ENCODE results near the gene ALDH3B1.

ALDH3B1 gene

DNA sequence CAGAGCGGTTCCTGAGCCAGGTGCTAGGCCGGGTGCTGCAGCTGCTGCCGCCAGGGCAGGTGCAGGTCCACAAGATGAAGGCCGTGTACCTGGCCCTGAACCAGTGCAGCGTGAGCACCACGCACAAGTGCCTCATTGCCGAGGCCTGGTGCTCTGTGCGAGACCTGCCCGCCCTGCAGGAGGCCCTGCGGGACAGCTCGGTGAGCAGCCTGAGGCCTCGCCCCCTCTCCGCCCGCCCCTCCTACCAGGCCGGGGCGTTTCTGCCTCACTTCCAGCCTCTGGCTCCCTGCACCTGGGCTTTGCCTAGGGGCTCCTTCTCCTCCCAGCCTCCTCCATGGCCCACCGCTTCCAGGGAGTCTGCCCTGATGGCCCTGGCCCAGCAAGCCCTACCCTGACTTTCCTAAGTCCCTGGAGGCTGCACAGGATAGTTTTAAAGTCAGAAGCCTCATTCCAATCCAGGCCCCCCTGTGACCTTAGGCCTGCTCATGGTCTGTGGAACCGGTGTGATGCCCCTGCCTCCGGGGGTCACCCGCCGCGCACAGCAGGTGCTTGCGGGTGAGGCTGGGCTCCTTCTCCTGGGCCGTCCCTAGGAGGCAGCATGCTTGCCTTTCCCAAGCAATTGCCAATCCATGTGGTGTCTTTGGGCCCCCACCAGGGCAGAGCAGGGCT is 34.2 kb downstream of the ALDH3B1 start:
- no peaks in the 10 kb centered on the region for H3K36me3 ChIP-seq (ENCODE audit: control insufficient read depth, low read depth, low read length)
- peaks cover 2% of the 10 kb centered on the region for H3K4me1 ChIP-seq (ENCODE audit: control insufficient read depth, low read depth, low read length)
- no peak overlapping the region for H3K9ac ChIP-seq (ENCODE audit: low read length)
- no peaks in the 10 kb centered on the region for H3K27me3 ChIP-seq (ENCODE audit: control insufficient read depth, insufficient read depth, low read length)
- H3K4me3 ChIP-seq (ENCODE audit: low read length): no peak overlapping the region
- H3K27ac ChIP-seq (ENCODE audit: low read length): no peak overlapping the region
- no peaks in the 10 kb centered on the region for H3K9me3 ChIP-seq (ENCODE audit: control insufficient read depth, low read depth, low read length)

DNA sequence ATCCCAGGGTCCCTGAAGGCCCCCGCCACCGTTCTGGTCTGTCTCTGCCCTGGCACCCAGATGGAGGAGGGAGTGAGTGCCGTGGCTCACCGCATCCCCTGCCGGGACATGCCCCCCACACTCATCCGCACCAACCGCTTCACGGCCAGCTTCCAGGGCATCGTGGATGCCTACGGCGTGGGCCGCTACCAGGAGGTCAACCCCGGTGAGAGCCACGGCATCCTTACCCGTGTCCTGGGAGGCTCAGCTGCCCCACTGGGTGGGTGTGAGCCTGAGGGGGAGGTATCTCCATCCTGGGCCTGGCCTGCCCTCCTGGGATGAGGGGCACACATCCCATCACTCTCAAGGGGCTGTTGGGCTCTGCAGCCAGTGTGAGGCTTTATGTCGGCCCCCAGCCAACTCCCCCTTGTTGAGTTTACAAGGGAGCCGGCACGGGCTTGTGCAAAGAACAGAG is 34.8 kb downstream of the ALDH3B1 start:
- Histone ChIP-seq H3K9ac (ENCODE audit: low read length) (no peak overlapping the region), H3K36me3 (ENCODE audit: control insufficient read depth, low read depth, low read length) (no peaks in the 10 kb centered on the region), H3K27me3 (ENCODE audit: control insufficient read depth, insufficient read depth, low read length) (no peaks in the 10 kb centered on the region), H3K27ac (ENCODE audit: low read length) (no peak overlapping the region), H3K4me1 (ENCODE audit: control insufficient read depth, low read depth, low read length) (peaks cover 2% of the 10 kb centered on the region), H3K4me3 (ENCODE audit: low read length) (no peak overlapping the region), H3K9me3 (ENCODE audit: control insufficient read depth, low read depth, low read length) (no peaks in the 10 kb centered on the region)

DNA sequence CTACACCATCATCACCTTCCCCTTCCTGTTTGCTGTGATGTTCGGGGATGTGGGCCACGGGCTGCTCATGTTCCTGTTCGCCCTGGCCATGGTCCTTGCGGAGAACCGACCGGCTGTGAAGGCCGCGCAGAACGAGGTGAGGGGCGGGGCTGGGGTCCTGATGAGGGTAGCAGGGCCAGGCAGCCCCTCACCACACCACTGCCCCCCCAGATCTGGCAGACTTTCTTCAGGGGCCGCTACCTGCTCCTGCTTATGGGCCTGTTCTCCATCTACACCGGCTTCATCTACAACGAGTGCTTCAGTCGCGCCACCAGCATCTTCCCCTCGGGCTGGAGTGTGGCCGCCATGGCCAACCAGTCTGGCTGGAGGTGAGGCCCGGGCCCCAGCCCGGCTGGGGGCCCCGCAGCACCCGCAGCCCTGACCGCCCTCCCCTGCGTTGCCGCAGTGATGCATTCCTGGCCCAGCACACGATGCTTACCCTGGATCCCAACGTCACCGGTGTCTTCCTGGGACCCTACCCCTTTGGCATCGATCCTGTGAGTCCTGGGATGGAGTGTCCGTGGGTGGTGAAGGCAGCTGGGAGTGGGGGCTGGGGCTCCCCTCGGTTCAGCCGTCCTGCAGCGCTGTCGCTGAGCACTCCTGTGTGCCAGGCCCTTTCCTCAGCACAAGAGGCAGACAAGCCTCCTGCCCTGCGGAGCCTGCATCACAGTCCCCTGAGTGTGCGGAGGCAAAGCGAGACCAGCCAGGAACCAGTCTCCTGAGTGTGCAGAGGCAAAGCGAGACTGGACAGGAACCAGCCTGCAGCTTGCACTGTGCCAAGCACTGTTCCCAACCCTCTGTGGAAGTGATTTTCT is 37.5 kb downstream of the ALDH3B1 start:
- Histone ChIP-seq H3K36me3 (ENCODE audit: control insufficient read depth, low read depth, low read length) (no peaks in the 10 kb centered on the region), H3K9ac (ENCODE audit: low read length) (no peak overlapping the region), H3K27me3 (ENCODE audit: control insufficient read depth, insufficient read depth, low read length) (no peaks in the 10 kb centered on the region), H3K27ac (ENCODE audit: low read length) (no peak overlapping the region), H3K9me3 (ENCODE audit: control insufficient read depth, low read depth, low read length) (no peaks in the 10 kb centered on the region), H3K4me1 (ENCODE audit: control insufficient read depth, low read depth, low read length) (no peaks in the 10 kb centered on the region), H3K4me3 (ENCODE audit: low read length) (no peak overlapping the region)

DNA sequence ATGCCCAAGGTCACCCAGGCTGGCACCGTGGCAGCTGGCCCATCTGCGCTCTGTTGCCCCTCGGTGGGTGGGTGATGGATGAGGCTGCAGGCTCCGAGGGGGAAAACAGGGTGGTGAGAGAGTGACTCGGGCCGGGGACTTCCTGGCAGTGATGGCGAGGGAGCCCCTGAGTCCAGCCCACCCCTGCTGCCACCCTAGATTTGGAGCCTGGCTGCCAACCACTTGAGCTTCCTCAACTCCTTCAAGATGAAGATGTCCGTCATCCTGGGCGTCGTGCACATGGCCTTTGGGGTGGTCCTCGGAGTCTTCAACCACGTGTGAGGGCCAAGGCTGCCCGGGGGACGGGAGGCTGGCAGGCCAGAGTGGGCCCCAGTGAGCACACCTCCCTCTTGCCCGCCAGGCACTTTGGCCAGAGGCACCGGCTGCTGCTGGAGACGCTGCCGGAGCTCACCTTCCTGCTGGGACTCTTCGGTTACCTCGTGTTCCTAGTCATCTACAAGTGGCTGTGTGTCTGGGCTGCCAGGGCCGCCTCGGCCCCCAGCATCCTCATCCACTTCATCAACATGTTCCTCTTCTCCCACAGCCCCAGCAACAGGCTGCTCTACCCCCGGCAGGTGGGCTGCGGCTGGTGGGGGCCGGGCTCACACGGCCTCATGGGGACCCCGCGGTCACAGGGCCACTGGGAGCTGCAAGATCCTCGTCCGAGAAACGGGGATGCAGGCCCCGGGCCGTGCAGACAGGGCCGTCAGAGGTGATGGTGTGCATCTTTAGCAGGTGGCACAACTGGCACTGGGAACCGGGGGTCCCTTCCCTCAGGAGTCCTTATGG is 38.8 kb downstream of the ALDH3B1 start:
- H3K27ac ChIP-seq (ENCODE audit: low read length): no peak overlapping the region
- H3K9ac ChIP-seq (ENCODE audit: low read length): no peak overlapping the region
- no peaks in the 10 kb centered on the region for H3K4me1 ChIP-seq (ENCODE audit: control insufficient read depth, low read depth, low read length)
- H3K27me3 ChIP-seq (ENCODE audit: control insufficient read depth, insufficient read depth, low read length): no peaks in the 10 kb centered on the region
- no peaks in the 10 kb centered on the region for H3K36me3 ChIP-seq (ENCODE audit: control insufficient read depth, low read depth, low read length)
- H3K4me3 ChIP-seq (ENCODE audit: low read length): no peak overlapping the region
- H3K9me3 ChIP-seq (ENCODE audit: control insufficient read depth, low read depth, low read length): no peaks in the 10 kb centered on the region

DNA sequence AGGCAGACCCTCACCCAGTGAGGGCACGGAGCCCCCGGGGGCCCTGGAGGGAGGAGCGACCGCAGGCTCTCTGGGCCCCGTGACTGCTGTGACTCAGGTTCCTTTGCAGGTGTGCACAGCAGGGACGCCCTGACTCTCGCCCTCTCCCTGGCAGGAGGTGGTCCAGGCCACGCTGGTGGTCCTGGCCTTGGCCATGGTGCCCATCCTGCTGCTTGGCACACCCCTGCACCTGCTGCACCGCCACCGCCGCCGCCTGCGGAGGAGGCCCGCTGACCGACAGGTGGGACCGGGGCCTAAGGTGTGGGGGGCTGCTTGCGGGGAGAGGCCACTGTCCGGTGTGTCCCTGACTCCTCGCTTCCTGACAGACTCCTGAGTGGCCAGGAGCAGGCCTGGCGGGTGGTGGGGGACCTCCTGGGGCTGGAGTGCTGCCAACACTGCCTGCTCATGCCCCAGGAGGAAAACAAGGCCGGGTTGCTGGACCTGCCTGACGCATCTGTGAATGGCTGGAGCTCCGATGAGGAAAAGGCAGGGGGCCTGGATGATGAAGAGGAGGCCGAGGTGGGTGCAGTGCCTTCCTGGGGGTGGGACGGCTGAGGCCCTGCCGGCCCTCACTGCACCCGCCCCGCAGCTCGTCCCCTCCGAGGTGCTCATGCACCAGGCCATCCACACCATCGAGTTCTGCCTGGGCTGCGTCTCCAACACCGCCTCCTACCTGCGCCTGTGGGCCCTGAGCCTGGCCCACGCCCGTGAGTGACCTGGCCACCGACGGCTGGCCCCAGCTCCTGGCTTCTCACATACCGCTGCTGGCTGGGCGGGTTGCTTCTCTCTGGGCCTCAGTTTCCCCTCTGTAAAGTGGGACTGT is 39.6 kb downstream of the ALDH3B1 start:
- no peaks in the 10 kb centered on the region for H3K36me3 ChIP-seq (ENCODE audit: control insufficient read depth, low read depth, low read length)
- H3K4me1 ChIP-seq (ENCODE audit: control insufficient read depth, low read depth, low read length): no peaks in the 10 kb centered on the region
- H3K27me3 ChIP-seq (ENCODE audit: control insufficient read depth, insufficient read depth, low read length): no peaks in the 10 kb centered on the region
- no peaks in the 10 kb centered on the region for H3K9me3 ChIP-seq (ENCODE audit: control insufficient read depth, low read depth, low read length)
- no peak overlapping the region for H3K9ac ChIP-seq (ENCODE audit: low read length)
- no peak overlapping the region for H3K27ac ChIP-seq (ENCODE audit: low read length)
- H3K4me3 ChIP-seq (ENCODE audit: low read length): no peak overlapping the region

DNA sequence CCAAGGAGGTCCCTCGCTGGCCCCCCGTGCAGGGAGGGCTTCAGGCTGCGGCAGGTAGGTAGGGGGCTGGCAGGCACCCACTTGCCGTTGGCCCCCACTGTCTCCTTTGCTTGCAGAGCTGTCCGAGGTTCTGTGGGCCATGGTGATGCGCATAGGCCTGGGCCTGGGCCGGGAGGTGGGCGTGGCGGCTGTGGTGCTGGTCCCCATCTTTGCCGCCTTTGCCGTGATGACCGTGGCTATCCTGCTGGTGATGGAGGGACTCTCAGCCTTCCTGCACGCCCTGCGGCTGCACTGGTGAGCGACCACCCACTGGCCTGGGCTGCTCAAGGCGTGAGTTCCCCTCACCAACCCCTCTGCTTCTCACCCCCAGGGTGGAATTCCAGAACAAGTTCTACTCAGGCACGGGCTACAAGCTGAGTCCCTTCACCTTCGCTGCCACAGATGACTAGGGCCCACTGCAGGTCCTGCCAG is 40.3 kb downstream of the ALDH3B1 start:
- no peak overlapping the region for H3K4me3 ChIP-seq (ENCODE audit: low read length)
- no peaks in the 10 kb centered on the region for H3K36me3 ChIP-seq (ENCODE audit: control insufficient read depth, low read depth, low read length)
- H3K27me3 ChIP-seq (ENCODE audit: control insufficient read depth, insufficient read depth, low read length): no peaks in the 10 kb centered on the region
- no peaks in the 10 kb centered on the region for H3K4me1 ChIP-seq (ENCODE audit: control insufficient read depth, low read depth, low read length)
- H3K9ac ChIP-seq (ENCODE audit: low read length): no peak overlapping the region
- H3K9me3 ChIP-seq (ENCODE audit: control insufficient read depth, low read depth, low read length): no peaks in the 10 kb centered on the region
- no peak overlapping the region for H3K27ac ChIP-seq (ENCODE audit: low read length)

DNA sequence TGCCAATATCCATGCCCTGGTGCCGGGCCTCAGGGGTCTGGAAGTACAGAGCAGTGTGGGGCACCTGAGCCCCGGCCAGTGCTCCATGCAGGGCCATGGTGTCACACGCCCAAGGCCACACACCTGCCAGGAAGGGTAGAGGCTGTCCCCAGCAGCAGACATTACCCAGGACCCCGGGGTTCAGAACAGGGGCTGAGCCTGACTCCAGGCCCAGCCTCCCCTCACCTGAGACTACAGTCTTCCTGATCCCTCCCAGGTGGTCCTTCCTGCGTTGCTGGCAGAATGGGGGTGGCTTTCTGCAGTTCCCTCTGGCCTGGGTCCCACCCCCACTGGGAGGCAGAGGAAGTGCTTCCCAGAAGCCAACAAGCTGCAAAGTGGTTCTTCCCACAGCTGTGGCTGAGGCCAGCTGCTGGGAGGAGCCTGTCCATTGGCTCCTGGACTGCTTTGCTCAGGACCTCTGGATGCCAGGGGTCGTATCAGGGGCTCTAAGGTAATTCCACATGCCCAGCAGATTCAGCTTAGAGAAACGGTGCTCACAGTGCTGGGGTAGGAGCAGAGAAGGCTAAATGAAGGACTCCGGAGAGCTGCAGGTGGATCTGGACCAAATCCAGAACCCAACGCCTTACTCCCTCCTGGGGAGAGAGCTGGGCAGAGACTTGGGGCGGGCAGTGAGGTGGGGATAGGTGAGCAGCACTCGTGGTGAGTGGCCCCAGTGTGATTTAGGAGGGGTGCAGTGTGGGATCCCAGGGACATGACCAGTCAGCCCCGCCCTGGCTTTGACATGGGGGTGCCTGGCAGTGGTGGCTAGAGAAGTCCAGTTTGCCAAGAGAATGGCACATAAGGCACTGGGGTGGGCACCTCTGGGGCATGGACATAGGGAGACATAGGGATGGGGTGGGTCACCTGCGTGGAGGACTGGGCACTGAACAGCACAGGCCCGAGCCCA is 41.3 kb downstream of the ALDH3B1 start:
- Histone ChIP-seq H3K9me3 (ENCODE audit: control insufficient read depth, low read depth, low read length) (no peaks in the 10 kb centered on the region), H3K27ac (ENCODE audit: low read length) (no peak overlapping the region), H3K9ac (ENCODE audit: low read length) (no peak overlapping the region), H3K4me1 (ENCODE audit: control insufficient read depth, low read depth, low read length) (no peaks in the 10 kb centered on the region), H3K4me3 (ENCODE audit: low read length) (no peak overlapping the region), H3K36me3 (ENCODE audit: control insufficient read depth, low read depth, low read length) (no peaks in the 10 kb centered on the region), H3K27me3 (ENCODE audit: control insufficient read depth, insufficient read depth, low read length) (no peaks in the 10 kb centered on the region)

DNA sequence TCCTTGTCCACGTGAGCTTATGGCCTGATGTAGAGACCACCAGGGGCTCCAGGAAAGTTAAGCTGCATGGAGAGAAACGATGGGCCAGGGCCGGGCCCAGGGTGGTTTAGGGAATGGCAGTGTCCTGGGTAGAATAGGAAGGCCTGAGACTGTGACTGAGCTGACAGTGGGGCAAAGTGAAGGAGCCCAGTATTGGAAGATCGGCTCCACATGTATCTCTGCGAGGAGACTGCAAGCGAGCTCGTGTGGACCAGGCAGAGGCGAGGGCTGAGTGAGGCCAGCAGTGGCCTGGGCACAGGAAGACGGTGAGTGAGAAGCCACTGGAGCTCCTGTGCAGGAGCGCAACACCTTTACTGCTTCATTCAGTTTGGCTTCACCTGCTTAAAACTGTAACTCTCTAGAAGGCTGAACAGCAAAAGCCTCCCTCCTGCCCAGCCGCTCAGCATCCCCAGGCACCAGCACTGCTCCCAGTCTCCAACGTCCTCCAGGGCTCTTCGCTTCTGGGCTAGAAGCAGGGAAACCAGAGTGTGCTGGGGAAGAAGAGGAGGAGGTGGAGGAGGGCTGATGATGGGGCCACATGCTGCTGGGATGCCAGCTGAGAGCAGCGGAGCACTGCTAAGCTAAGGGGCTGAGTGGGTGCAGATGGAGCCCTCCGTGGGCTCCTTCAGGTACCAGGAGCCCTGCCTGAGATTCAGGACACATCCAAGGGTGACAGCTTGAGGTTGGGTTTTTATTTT is 42.2 kb downstream of the ALDH3B1 start:
- no peak overlapping the region for H3K9ac ChIP-seq (ENCODE audit: low read length)
- H3K27ac ChIP-seq (ENCODE audit: low read length): no peak overlapping the region
- no peaks in the 10 kb centered on the region for H3K9me3 ChIP-seq (ENCODE audit: control insufficient read depth, low read depth, low read length)
- H3K27me3 ChIP-seq (ENCODE audit: control insufficient read depth, insufficient read depth, low read length): no peaks in the 10 kb centered on the region
- H3K36me3 ChIP-seq (ENCODE audit: control insufficient read depth, low read depth, low read length): no peaks in the 10 kb centered on the region
- H3K4me3 ChIP-seq (ENCODE audit: low read length): no peak overlapping the region
- no peaks in the 10 kb centered on the region for H3K4me1 ChIP-seq (ENCODE audit: control insufficient read depth, low read depth, low read length)

DNA sequence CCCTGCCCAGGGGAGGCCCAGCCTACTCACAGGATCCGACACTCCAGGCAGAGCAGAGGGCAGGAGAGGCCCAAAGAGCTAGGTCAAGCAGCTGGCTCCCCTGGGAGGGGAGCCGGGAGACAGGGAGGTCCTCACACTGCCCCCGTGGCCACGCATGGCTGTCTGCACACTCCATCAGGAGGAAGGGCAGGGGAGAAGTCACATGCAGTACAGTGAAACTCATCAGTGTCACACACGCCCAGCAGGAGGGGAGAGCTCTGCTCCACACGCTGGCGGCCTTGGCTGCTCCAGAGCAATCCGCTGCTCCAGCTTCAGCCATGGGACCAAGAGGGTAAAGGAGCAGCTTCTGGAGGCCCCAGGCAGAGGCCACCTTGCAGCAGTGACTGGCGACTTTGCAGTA is 43.0 kb downstream of the ALDH3B1 start:
- Histone ChIP-seq H3K4me1 (ENCODE audit: control insufficient read depth, low read depth, low read length) (no peaks in the 10 kb centered on the region), H3K9ac (ENCODE audit: low read length) (no peak overlapping the region), H3K27me3 (ENCODE audit: control insufficient read depth, insufficient read depth, low read length) (no peaks in the 10 kb centered on the region), H3K4me3 (ENCODE audit: low read length) (no peak overlapping the region), H3K36me3 (ENCODE audit: control insufficient read depth, low read depth, low read length) (peaks cover 2% of the 10 kb centered on the region), H3K27ac (ENCODE audit: low read length) (no peak overlapping the region), H3K9me3 (ENCODE audit: control insufficient read depth, low read depth, low read length) (no peaks in the 10 kb centered on the region)
